GM21825 (cell line): Measurements from ENCODE around the gene BTF3.
A peak's percentile ranks its signal among the peaks of the same experiment; 100 is the strongest.

Experiments used
- ATAC-seq: cut with Tn5 transposase; IDR thresholded peaks from one replicate; pipeline ENCODE4 v1.9.1; 2021; ENCODE audit warnings: mild to moderate bottlenecking, moderate library complexity; ENCODE audit not compliant: unreplicated experiment

Gene BTF3

GRCh38 chr5:73519531-73520283, 21.5 kb downstream of the BTF3 start:
- peak; percentile 96 for ATAC-seq

- no peak for ATAC-seq
These were observed 24.7 kb downstream of the BTF3 start for GRCh38 chr5:73522989-73523388.

GRCh38 chr5:73523861-73524260, 25.6 kb downstream of the BTF3 start:
- no peak for ATAC-seq

- no peak for ATAC-seq
These were observed 27.5 kb downstream of the BTF3 start for GRCh38 chr5:73525606-73526203.

- no peak for ATAC-seq
These were observed 30.0 kb downstream of the BTF3 start for GRCh38 chr5:73528248-73528647.

- no peak for ATAC-seq
These were observed 30.8 kb downstream of the BTF3 start for GRCh38 chr5:73529081-73529480.

GRCh38 chr5:73531356-73531755, 33.1 kb downstream of the BTF3 start:
- ATAC-seq: no peak

- ATAC-seq: no peak
These were observed 34.0 kb downstream of the BTF3 start for GRCh38 chr5:73532195-73532594.

- no peak for ATAC-seq
These were observed 35.9 kb downstream of the BTF3 start for GRCh38 chr5:73534011-73534644.

GRCh38 chr5:73534971-73535370, 36.7 kb downstream of the BTF3 start:
- ATAC-seq: no peak

GRCh38 chr5:73539730-73540129, 41.5 kb downstream of the BTF3 start:
- no peak for ATAC-seq

- ATAC-seq: no peak
These were observed 42.0 kb downstream of the BTF3 start for GRCh38 chr5:73540192-73540591.

GRCh38 chr5:73542020-73542419, 43.8 kb downstream of the BTF3 start:
- ATAC-seq: no peak

GRCh38 chr5:73544429-73545402, 46.5 kb downstream of the BTF3 start:
- no peak for ATAC-seq

GRCh38 chr5:73545403-73545779, 47.1 kb downstream of the BTF3 start:
- no peak for ATAC-seq

GRCh38 chr5:73550016-73550415, 51.8 kb downstream of the BTF3 start:
- no peak for ATAC-seq

GRCh38 chr5:73552642-73553041, 54.4 kb downstream of the BTF3 start:
- ATAC-seq: no peak
